ENCODE results near the gene PKP2.

DNA sequence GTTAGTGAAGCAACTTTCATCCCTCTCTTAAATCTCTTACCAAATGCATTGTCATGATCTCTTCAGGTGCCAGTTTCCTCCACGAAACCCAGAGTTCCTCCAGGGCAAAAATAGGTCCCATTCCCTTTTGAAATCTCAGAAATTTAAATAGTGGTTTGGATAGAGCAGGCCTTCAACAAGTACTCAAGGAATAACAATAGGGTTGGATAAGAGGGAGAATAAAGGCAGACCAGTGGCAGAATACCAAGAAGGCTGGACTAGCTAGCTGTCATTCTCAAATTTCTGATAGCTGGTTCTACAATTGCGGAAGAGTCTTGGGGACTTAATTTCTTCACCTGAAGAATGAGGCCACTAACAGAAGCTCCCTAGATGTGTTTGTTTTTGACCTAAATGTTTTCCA lies 62.5 kb downstream of the PKP2 start:
- TF ChIP-seq, protein P1, sequence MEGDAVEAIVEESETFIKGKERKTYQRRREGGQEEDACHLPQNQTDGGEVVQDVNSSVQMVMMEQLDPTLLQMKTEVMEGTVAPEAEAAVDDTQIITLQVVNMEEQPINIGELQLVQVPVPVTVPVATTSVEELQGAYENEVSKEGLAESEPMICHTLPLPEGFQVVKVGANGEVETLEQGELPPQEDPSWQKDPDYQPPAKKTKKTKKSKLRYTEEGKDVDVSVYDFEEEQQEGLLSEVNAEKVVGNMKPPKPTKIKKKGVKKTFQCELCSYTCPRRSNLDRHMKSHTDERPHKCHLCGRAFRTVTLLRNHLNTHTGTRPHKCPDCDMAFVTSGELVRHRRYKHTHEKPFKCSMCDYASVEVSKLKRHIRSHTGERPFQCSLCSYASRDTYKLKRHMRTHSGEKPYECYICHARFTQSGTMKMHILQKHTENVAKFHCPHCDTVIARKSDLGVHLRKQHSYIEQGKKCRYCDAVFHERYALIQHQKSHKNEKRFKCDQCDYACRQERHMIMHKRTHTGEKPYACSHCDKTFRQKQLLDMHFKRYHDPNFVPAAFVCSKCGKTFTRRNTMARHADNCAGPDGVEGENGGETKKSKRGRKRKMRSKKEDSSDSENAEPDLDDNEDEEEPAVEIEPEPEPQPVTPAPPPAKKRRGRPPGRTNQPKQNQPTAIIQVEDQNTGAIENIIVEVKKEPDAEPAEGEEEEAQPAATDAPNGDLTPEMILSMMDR (conservative IDR thresholded peaks at IDR 0.05 in 1 of 2, IDR thresholded peaks at IDR 0.05 in 1 of 2; ENCODE audit: low read depth in 1 of 2, low read length in 2 of 2), result no peak
- no peak for TF ChIP-seq EZH2 (IDR thresholded peaks at IDR 0.05; ENCODE audit: low read length, missing control alignments)

Measured in fibroblast of lung (primary cell).